Activated effector memory CD4-positive, alpha-beta T cell treated with anti-CD3 and anti-CD28 coated beads, Interleukin-2, amount 50 U/mL, for 16 hours (primary cell): ENCODE results near the gene AFF1.
"Not testable (repeated sequence)": the region's sequence is repeated elsewhere in the genome, so short reads cannot be mapped to it uniquely, and the experiment has no call there.

Experiments
- DNase-seq: peaks from one replicate; pipeline ENCODE4 v3.0.0-alpha.2; 2020

The AFF1 gene

DNA sequence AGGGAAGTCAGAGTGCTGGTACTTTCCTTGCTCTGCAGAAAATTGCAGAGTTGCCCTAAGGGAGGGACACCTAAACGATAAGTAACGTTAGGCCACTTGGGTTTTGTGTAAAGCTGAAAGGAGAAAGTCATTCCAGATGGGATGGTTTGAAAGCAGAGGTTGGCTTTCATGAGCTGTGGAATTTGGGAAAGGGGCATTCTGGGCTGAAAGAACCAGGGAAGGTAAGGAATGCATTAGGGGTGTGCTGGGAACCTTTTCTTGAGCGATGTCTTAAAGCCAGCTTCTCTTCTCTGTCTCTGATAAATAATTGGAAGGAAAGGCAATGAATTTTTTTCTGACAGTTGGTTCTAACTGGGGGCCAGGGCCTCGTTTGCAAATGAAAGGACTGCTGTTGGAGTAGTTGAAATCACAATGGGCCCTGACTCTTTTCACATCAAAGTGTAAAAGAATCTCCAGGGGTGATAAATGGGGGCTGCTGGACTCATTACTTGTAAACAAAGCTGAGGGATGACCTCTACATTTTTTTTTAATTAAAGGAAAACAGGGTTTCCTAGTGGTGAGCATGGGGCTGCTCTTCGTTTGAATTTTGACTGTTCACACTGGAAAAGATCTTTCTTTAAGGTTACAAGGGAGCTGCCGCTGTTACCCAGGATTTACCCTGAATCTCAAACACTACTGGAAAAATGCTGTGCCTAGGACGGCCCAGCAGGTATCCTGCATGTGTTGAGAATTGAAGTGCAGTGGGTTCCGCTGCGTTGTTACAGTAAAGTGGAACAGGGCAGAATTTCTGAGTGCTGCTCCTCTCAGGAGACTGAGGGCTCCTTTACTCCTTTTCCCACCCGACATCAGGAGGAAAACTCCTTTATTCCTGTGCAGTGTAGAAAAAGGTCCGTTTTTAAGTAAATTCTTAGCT is 25.0 kb downstream of the AFF1 start:
- DNase-seq = no peak

DNA sequence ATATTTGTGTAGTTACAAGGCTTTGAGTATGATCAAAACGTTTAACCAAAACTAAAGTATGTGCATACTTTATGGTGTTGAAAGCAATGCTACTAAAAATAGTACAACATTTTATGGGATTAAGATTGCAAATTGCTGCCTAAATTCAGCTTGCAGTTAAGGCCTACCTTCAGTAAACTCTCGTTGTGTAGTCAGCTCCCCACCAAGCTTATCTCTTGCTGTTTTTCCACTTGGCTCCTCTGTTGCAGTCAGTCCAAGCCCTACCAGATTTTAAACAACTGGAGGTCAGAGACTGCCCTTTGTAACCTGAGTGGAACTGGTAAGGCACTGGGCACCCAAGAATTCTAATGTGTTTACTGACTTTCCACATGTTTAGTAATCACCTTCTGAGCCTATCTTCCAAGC is 25.7 kb downstream of the AFF1 start:
- no peak for DNase-seq

DNA sequence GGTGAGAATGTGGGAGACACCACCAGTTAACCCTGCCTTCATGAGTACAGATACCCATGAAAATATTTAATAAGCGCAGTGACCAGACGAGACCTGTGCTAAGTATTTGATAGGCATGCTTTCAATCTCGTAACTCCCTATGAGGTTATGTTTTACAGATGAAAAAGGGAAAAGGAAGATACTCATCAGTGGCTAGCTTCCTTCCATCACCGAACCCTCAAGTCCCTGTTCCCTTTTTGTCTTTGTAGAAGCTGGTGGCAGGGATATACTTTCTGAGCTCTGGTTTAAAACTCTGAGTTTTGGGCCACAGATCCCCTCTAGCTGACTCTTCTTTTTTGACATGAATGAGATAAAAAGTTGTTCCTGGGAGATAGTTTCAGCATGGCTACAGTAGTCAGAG is 26.3 kb downstream of the AFF1 start:
- no peak for DNase-seq

DNA sequence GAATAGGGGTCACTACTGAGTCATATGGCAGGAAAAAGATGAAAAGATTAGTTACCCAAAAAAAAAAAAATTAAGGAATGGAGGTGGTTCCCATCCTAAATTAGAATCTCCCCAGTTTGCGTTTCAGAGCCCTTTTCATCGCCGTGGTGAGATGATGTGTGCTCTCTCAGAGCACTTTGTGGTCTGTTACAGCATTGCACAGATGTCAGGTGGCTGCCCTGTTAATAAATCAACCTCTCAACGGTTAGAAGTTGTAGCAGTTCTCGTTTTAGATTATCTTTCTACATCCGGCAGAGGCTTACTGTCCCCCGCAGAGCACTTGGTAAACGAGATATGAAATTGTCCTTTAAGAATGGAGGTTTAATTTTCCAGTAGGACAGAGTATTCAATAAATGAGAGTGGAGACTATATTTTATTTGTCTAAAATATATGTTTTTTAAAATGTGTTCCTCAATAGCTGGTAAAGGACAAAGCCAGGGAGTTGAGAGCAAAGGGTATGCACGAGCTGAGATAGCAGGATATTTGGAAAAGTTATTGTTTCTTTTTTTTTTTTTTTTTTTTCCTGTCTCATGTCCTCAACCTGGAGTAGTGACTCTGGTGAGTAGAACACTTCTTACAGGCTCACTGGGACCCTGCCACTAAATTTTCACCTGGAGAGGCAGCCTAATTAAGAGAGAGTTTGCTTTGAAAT is 26.9 kb downstream of the AFF1 start:
- DNase-seq = no peak

GRCh38 chr4:86963697-86964096 is 28.9 kb downstream of the AFF1 start:
- DNase-seq = no peak

DNA sequence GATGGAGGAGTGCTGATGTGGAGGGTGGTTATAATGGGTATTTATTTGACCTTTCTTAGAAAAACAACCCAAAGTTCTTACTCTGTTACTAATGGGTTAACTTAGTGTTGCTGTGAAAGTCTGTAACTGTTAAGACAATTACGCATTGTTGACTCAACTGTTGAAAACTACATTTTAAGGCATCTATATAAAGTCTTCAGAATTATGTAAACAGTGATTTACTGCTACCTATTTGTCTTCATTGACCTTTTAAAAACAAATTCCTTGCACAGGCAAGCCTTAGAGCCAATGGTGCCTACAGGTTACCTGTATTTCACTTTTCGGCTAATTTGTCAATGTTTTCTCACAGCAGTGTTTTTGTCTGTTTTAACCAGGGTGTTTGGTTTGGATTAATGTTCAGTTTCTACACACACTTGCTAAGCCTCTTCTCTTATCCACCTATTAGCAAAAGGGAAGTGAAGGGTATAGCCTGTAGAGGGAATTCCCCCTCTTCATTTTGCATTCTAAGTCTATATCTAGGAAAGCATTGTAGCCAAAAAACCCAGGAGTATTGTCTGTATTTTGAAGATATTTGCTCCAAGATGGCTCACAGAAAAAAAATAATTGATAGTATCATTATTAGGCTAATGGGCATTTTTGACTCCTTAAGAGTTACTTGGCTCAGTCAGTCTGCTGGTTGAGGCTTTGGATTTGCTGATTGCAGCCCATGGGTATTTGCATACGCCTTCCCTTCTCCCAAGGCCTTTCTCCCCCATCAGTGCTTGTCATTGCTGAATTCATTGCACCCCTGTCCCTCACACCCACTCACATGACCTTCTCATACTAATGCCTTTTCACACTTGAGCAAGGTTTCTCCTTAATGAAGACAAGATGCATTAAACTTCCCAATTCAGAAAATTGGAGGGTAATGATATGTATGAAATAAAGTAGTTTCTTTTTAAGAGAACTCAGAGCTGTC is 30.5 kb downstream of the AFF1 start:
- DNase-seq = no peak

DNA sequence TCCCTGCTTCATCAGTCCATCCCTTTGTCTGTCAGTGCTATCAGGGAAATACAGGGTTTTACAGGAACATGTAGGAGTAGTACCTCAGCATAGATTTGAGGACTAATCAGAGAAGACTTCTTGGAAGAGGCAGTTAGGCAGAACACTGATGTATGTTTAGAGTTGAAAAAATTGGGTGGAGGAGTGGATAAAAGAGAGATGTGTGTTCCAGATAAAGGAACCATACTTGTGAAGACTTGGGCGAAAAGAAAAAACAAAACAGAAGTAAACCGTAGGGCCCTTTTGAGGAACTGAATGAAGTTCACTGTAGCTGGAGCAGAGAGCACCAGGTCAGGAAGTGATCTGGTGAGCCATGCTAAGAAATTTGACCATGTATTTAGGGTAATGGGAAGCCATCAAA is 32.3 kb downstream of the AFF1 start:
- no peak for DNase-seq

GRCh38 chr4:86967798-86968197 is 33.0 kb downstream of the AFF1 start:
- DNase-seq = no peak

- DNase-seq = no peak
These were observed 33.7 kb downstream of the AFF1 start for GRCh38 chr4:86968547-86968946.

DNA sequence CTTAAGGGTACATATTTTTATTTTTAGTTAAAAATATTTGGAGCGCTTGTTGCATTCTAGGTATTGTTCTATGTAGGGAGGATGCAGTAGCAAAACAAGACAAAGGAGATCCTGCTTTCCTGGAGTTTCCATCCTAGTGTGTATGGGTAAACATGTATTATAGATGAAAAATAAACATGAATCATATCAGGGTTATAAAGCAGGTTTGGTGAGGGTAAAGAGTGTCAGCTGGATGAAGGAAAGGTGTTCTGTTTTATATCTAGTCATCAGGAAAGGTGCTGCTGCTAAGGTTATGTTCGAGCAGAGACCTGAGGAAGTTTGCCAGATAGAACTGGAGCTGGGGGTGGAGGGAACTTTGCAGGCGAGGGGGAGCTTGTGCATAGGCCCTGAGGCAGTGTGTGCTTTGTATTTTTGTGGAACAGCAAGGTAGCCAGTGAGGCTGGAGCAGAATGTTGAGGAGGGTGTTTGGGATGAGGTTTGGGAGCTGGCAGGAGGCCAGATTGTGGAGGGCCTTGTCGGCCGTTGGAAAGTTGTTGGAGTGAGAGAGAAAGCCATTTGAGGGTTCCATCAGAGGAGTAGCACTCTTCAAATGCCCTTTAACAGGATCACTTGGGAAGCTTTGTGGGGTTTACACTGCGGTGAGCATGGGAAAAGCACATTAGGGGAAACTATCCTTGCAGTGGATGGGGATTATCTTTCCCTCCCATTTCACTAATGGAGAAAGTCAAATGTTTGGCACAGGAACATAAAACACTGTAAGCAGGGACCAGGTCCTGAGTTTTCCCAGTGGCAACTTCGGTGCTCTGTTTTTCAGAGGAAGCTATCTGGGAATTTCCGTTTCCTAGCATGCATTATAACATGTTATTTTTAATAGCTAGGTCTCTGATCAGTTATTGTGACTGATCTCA is 35.9 kb downstream of the AFF1 start:
- no peak for DNase-seq

DNA sequence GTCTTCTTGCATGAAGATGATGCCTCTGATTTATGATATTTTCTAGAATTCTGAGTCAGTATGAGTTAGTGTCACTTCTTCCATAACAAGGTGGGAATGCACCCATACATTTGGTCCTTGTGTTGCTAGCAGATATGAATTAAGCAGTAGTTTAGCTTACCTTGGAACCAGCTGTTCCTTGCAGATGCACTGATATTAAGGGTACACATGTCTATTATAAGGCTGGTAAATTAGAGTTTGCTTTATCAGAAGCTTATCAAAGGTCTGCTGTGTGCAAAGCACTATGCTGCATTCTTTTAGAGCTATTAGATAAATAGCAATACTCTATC is 36.5 kb downstream of the AFF1 start:
- DNase-seq = no peak

GRCh38 chr4:86972997-86973396 is 38.2 kb downstream of the AFF1 start:
- no peak for DNase-seq

DNA sequence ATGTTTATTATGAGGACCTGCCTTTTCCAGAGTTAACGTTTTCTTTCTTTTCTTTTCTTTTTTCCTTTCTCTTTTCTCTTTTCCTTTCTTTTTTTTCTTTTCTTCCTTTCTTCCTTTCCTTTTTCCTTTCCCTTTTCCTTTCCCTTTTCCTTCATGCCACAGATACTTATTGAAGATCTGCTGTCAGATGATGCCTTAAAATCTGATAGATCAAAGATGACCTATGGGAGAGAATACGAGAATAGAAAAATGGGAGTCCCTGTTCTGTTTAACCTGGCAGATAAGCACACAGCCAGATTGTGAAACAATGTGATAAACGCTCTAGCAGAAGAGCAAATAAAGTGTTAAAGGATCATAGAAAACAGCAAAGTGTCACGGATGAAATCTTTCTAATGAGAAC is 38.9 kb downstream of the AFF1 start:
- no peak for DNase-seq

DNA sequence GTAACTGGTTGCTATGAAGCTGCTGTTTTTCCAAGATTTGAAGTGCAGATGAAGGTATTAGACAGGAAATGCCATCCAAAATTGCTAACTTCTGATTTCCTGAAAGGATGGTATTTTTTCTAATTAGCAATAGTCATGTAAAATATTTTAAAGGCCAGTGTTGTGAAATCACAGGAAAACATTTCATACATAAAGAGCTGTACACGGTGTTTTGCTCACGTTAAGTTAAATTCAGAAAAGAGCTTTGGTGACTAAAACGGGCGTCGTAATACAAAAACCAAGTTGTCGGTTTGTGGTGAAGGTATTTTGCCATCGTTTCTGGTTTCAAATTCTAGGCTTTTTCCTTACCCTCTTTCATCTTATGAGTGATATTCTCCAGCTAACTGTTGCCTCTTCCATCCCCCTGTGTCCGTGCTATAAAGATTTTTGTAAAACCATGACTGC is 39.8 kb downstream of the AFF1 start:
- no peak for DNase-seq

GRCh38 chr4:86975927-86976326 is 41.1 kb downstream of the AFF1 start:
- DNase-seq = no peak

- DNase-seq = no peak
These were observed 42.1 kb downstream of the AFF1 start for GRCh38 chr4:86976801-86977485.

DNA sequence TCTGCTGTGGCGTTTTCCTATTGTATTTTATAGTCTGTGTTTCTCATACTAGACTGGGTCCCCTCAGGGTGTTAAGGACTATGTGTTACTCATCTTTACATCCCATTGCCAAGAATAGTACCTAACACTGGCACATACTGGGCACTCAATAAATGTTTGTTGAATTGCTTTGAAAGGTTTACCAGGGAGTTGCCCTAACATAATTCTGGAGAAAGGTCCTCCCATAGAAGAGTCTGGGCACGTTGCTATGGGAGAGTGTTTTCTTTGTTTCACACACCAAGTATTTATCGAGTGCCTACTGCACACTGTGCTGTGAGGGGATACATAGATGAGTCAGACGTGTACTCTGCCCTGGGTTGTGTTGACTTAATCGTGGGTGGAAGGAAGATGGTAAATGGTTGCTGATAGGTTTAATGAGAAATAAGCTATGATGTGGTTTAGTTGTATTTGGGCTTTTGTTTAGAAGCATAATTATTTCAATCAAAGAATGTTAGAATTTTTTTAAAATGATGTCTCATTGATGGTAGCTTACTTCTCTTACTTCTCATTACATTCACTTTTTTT is 42.9 kb downstream of the AFF1 start:
- no peak for DNase-seq

- no peak for DNase-seq
These were observed 43.9 kb downstream of the AFF1 start for GRCh38 chr4:86978709-86979108.

DNA sequence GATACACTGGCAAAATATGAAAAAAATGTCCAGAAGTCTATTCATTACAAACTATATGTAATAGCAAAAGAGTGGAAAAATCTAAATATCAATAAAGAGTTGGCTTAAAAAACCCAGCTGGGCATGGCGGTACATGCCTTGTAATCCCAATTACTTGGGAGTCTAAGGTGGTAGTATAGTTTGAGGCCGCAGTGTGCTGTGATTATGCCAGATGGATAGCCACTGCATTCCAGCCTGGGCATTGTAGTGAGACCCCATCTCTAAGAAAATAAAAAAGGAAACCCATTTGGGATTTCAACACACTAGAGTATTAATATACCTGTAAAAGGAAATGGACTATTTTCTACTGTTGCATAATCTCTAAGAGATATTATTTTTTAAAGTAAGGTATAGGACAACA is 45.4 kb downstream of the AFF1 start:
- no peak for DNase-seq

DNA sequence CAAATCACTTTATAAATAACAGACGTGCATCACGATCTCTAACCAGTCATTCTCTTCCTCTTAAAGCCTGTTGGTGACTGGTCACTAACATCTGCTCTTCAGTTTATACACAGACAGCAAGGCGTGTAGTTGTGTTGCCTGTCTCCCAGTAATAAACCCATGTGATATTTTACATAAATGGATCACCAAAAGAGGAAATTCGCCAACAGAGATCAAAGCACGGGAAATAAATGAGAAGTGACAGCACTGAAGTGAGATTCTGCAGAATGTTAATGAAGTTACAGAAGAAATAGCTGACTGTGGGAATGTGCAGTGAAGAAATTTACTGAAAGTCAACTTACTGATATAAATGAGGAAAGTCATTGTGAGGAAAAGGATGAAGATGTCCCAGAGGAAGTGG is 47.0 kb downstream of the AFF1 start:
- DNase-seq = no peak

DNA sequence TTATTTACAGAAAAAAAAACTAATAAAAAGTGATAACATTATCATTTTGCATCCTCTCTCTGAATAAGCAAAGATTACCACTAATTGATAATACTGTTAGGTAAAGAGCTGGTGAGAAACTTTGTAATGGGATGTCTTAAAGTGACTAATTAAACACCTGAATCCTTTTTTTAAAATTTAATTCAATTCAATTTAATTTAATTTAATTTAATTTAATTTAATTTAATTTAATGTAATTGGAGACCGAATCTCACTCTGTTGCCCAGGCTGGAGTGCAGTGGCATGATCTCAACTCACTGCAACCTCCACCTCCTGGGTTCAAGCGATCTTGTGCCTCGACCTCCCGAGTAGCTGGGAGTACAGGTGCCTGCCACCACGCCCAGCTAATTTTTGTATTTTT is 51.0 kb downstream of the AFF1 start:
- not testable (repeated sequence) for DNase-seq
